ENCODE measurements around the gene CMSS1.

The CMSS1 gene

DNA sequence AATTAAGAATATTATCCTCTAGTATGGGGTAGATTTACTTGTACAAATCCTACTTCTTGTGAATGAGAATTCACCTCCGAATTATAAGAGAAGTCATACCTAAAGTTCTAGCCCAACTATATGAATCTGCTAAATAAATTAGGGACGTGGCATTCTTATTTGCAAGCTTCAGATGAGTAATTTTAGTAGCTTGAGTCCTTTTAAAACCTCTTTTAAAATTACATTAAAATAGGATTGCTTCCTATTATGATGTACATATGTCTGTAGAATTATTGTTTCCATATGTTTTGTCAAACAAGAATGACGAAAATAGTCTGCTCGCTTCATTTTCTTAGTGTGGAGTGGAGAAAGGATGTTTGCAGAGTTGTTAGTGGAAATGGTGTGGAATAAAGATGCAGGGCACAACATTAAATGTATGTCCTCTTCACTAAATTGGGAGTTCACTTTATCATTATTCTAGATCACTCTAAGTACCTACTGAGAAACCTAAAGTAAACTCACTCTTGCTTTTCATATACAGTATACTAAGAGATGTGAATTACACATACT, 59.4 kb downstream of the CMSS1 start:
- TF ChIP-seq, protein P1, sequence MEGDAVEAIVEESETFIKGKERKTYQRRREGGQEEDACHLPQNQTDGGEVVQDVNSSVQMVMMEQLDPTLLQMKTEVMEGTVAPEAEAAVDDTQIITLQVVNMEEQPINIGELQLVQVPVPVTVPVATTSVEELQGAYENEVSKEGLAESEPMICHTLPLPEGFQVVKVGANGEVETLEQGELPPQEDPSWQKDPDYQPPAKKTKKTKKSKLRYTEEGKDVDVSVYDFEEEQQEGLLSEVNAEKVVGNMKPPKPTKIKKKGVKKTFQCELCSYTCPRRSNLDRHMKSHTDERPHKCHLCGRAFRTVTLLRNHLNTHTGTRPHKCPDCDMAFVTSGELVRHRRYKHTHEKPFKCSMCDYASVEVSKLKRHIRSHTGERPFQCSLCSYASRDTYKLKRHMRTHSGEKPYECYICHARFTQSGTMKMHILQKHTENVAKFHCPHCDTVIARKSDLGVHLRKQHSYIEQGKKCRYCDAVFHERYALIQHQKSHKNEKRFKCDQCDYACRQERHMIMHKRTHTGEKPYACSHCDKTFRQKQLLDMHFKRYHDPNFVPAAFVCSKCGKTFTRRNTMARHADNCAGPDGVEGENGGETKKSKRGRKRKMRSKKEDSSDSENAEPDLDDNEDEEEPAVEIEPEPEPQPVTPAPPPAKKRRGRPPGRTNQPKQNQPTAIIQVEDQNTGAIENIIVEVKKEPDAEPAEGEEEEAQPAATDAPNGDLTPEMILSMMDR (IDR thresholded peaks at IDR 0.05; ENCODE audit: control extremely low read depth, extremely low read depth, low read depth, missing control alignments), result no peak
- POLR2A ChIA-PET, result no interaction called here
- no peak for DNase-seq (ENCODE audit: extremely low spot score)
- CTCF ChIA-PET, result interaction anchor here (1.0 to 1.6 kb wide), 4 partner anchors 8 to 224 kb away, joined by 3 to 5 read pairs (median 4); no protein-coding TSS in a partner anchor

DNA sequence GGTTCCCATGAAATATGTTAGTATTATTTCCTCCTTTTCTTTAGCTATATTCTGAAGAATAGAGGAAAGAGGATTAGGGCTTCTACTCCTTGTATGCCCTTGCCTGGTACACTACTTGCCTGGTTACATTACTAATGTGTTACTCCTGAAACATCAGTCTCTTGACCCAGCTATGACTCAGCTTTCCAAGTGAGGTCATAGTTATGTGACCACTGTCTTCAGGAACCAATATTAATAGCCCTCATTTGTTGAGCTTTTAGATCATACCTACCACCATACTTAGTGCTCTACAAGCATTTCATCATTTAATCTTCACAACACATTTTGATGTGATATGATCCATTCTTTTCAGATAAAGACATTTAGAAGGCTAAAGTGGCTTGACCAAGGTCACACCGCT, 60.3 kb downstream of the CMSS1 start:
- POLR2A ChIA-PET, result no interaction called here
- peak; percentile 31 for DNase-seq (ENCODE audit: extremely low spot score)
- CTCF ChIA-PET, result interaction anchor here (1.0 to 1.6 kb wide), 4 partner anchors 9 to 223 kb away, joined by 3 to 5 read pairs (median 4); no protein-coding TSS in a partner anchor
- TF ChIP-seq, protein P1 (IDR thresholded peaks at IDR 0.05; ENCODE audit: control extremely low read depth, extremely low read depth, low read depth, missing control alignments), result no peak

GRCh38 chr3:99879275-99879674, 61.6 kb downstream of the CMSS1 start:
- no peak for DNase-seq (ENCODE audit: extremely low spot score)
- TF ChIP-seq, protein P1 (IDR thresholded peaks at IDR 0.05; ENCODE audit: control extremely low read depth, extremely low read depth, low read depth, missing control alignments), result no peak
- ChIA-PET CTCF (interaction anchor here (0.8 to 1.8 kb wide), 6 partner anchors 10 to 33 kb away, joined by 3 to 11 read pairs (median 5); no protein-coding TSS in a partner anchor), POLR2A (no interaction called here)

- no peak for DNase-seq (ENCODE audit: extremely low spot score)
- CTCF ChIA-PET, result no interaction called here
- TF ChIP-seq, protein P1 (IDR thresholded peaks at IDR 0.05; ENCODE audit: control extremely low read depth, extremely low read depth, low read depth, missing control alignments), result no peak
- POLR2A ChIA-PET, result no interaction called here
These were observed 63.5 kb downstream of the CMSS1 start for GRCh38 chr3:99881121-99881524.

DNA sequence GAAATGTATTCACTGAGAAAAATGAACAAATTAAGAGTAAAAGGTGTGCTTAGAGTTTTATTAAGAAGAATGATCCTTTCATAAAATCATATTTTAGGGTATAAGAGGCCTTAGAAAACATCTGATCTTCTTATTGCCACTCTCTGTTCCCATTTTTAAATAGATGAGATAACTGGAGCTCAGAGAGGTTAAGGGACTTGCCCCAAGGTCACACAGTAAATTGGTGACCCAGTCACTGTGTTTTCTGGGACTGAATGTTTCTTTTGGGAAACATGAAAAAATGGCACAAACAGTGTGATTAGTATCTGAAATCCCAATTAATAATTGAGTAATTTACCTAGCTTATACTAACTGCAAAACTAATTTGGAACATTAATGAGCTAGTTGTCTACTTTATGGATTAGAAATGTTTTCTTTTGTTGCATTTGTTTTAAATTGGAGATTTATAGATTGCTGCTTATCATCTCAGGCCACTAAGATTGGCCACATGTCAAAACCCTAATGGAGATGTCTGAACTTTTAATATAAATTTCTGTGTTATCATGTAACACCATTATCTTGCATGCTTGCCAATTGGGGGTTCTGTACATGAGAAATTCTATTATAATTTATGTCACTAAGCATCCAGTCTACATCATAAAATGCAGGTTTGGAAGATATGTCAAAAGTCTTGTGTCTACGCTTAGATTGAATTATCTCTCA, 64.9 kb downstream of the CMSS1 start:
- CTCF ChIA-PET, result interaction anchor here (0.9 to 3.4 kb wide), 3 partner anchors 12 to 51 kb away, joined by 3 to 15 read pairs (median 3); no protein-coding TSS in a partner anchor
- no peak for DNase-seq (ENCODE audit: extremely low spot score)
- TF ChIP-seq, protein P1 (IDR thresholded peaks at IDR 0.05; ENCODE audit: control extremely low read depth, extremely low read depth, low read depth, missing control alignments), result no peak
- POLR2A ChIA-PET, result no interaction called here

DNA sequence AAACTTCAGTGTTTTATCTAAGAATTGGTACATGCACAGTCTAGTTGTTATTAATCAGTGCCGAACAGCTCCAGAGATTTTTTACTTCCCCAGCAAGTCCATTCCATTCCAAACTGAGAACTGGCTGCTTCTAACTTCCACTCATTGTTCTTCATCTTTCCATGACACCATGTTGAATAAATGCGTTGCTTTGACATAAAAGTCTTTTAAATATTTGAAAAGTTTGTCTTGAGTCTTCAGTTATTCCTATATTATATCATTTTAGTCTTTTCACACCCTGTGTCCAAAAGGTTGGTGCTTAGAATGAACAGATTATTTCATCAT, 65.4 kb downstream of the CMSS1 start:
- DNase-seq (ENCODE audit: extremely low spot score), result no peak
- ChIA-PET CTCF (interaction anchor here (0.9 to 3.4 kb wide), 3 partner anchors 11 to 51 kb away, joined by 3 to 15 read pairs (median 3); no protein-coding TSS in a partner anchor), POLR2A (no interaction called here)
- TF ChIP-seq, protein P1 (IDR thresholded peaks at IDR 0.05; ENCODE audit: control extremely low read depth, extremely low read depth, low read depth, missing control alignments), result no peak
